Dendritic cell treated with granulocyte-macrophage colony-stimulating factor and Interleukin-4, amounts not matched to agents 40 ng/mL and 50 ng/mL, for 4 days (primary cell): ENCODE results near the gene OR11L1.

ENCODE experiments used
- H3K27ac Mint-ChIP-seq: one replicate; pipeline ENCODE4 v1.8.0; 2022; ENCODE audit warnings: mild to moderate bottlenecking, mixed read lengths
- H3K27me3 Mint-ChIP-seq: one replicate; pipeline ENCODE4 v1.8.0; 2022; ENCODE audit warnings: mild to moderate bottlenecking, mixed read lengths
- H3K36me3 Mint-ChIP-seq: one replicate; pipeline ENCODE4 v1.8.0; 2022; ENCODE audit warnings: low read depth, mixed read lengths
- H3K4me1 Mint-ChIP-seq: one replicate; pipeline ENCODE4 v1.8.0; 2022; ENCODE audit warnings: low read depth, mixed read lengths
- H3K4me3 Mint-ChIP-seq: one replicate; pipeline ENCODE4 v1.8.0; 2022; ENCODE audit warnings: mild to moderate bottlenecking, moderate library complexity, mixed read lengths
- H3K9me3 Mint-ChIP-seq: one replicate; pipeline ENCODE4 v1.8.0; 2022; ENCODE audit warnings: mixed read lengths
- intact Hi-C: fragments of 100-400 bp; cut with micrococcal nuclease; formaldehyde crosslinking; loops from one replicate; pipeline ENCODE4 v1.15.0; 2022

Gene OR11L1

GRCh38 chr1:247845011-247845692 lies 3.5 kb upstream of the OR11L1 start:
- Mint-ChIP-seq H3K4me3 (no peak overlapping the region), H3K27me3 (no peaks in the 10 kb centered on the region), H3K4me1 (peaks cover 5% of the 10 kb centered on the region), H3K9me3 (no peaks in the 10 kb centered on the region), H3K36me3 (no peaks in the 10 kb centered on the region), H3K27ac (no peak overlapping the region)
- intact Hi-C loops, result no loop called here

GRCh38 chr1:247843411-247843810 lies 1.7 kb upstream of the OR11L1 start:
- H3K36me3 Mint-ChIP-seq, result no peaks in the 10 kb centered on the region
- no peaks in the 10 kb centered on the region for H3K9me3 Mint-ChIP-seq
- no peak overlapping the region for H3K27ac Mint-ChIP-seq
- H3K4me3 Mint-ChIP-seq, result no peak overlapping the region
- no peaks in the 10 kb centered on the region for H3K27me3 Mint-ChIP-seq
- intact Hi-C loops, result no loop called here
- peaks cover 5% of the 10 kb centered on the region for H3K4me1 Mint-ChIP-seq

GRCh38 chr1:247840818-247841217 lies 878 bp downstream of the OR11L1 start:
- no peak overlapping the region for H3K4me3 Mint-ChIP-seq
- no peaks in the 10 kb centered on the region for H3K36me3 Mint-ChIP-seq
- intact Hi-C loops, result no loop called here
- peaks cover 5% of the 10 kb centered on the region for H3K4me1 Mint-ChIP-seq
- no peaks in the 10 kb centered on the region for H3K9me3 Mint-ChIP-seq
- no peak overlapping the region for H3K27ac Mint-ChIP-seq
- no peaks in the 10 kb centered on the region for H3K27me3 Mint-ChIP-seq

- H3K9me3 Mint-ChIP-seq, result no peaks in the 10 kb centered on the region
- intact Hi-C loops, result no loop called here
- no peaks in the 10 kb centered on the region for H3K36me3 Mint-ChIP-seq
- no peak overlapping the region for H3K27ac Mint-ChIP-seq
- no peaks in the 10 kb centered on the region for H3K27me3 Mint-ChIP-seq
- no peak overlapping the region for H3K4me3 Mint-ChIP-seq
- H3K4me1 Mint-ChIP-seq, result no peaks in the 10 kb centered on the region
These were observed 8.1 kb downstream of the OR11L1 start for GRCh38 chr1:247833601-247834000.

- Mint-ChIP-seq H3K4me3 (no peak overlapping the region), H3K36me3 (no peaks in the 10 kb centered on the region), H3K4me1 (no peaks in the 10 kb centered on the region), H3K9me3 (peaks cover 12% of the 10 kb centered on the region), H3K27ac (no peak overlapping the region), H3K27me3 (no peaks in the 10 kb centered on the region)
- intact Hi-C loops, result no loop called here
These were observed 12.0 kb downstream of the OR11L1 start for GRCh38 chr1:247829656-247830055.

GRCh38 chr1:247825362-247825761 lies 16.3 kb downstream of the OR11L1 start:
- Mint-ChIP-seq H3K9me3 (peaks cover 12% of the 10 kb centered on the region), H3K27me3 (no peaks in the 10 kb centered on the region), H3K27ac (no peak overlapping the region), H3K36me3 (no peaks in the 10 kb centered on the region), H3K4me3 (no peak overlapping the region), H3K4me1 (no peaks in the 10 kb centered on the region)
- intact Hi-C loops, result no loop called here

- peaks cover 12% of the 10 kb centered on the region for H3K9me3 Mint-ChIP-seq
- H3K4me3 Mint-ChIP-seq, result no peak within 1 kb of the TSS
- H3K4me1 Mint-ChIP-seq, result no peaks in the 10 kb centered on the region
- H3K27ac Mint-ChIP-seq, result no peak within 1 kb of the TSS
- no peaks in the 10 kb centered on the region for H3K36me3 Mint-ChIP-seq
- intact Hi-C loops, result no loop called here
- H3K27me3 Mint-ChIP-seq, result no peaks in the 10 kb centered on the region
These were observed 17.7 kb downstream of the OR11L1 start, which contains the start of gene OR14A16 for GRCh38 chr1:247824023-247824422. TSS of gene OR14A16 (minus strand) at chr1:247824119. CDS start at chr1:247815729, 8,390 bp downstream.

- no peaks in the 10 kb centered on the region for H3K36me3 Mint-ChIP-seq
- H3K9me3 Mint-ChIP-seq, result peaks cover 12% of the 10 kb centered on the region
- no peak overlapping the region for H3K4me3 Mint-ChIP-seq
- H3K27me3 Mint-ChIP-seq, result no peaks in the 10 kb centered on the region
- no peaks in the 10 kb centered on the region for H3K4me1 Mint-ChIP-seq
- intact Hi-C loops, result no loop called here
- H3K27ac Mint-ChIP-seq, result no peak overlapping the region
These were observed 19.6 kb downstream of the OR11L1 start for GRCh38 chr1:247822060-247822459.

- no peak overlapping the region for H3K4me3 Mint-ChIP-seq
- H3K27ac Mint-ChIP-seq, result no peak overlapping the region
- intact Hi-C loops, result no loop called here
- no peaks in the 10 kb centered on the region for H3K4me1 Mint-ChIP-seq
- H3K27me3 Mint-ChIP-seq, result no peaks in the 10 kb centered on the region
- H3K36me3 Mint-ChIP-seq, result no peaks in the 10 kb centered on the region
- H3K9me3 Mint-ChIP-seq, result no peaks in the 10 kb centered on the region
These were observed 29.1 kb downstream of the OR11L1 start for GRCh38 chr1:247812637-247813036.

- no peaks in the 10 kb centered on the region for H3K4me1 Mint-ChIP-seq
- H3K27me3 Mint-ChIP-seq, result no peaks in the 10 kb centered on the region
- H3K4me3 Mint-ChIP-seq, result no peak overlapping the region
- H3K9me3 Mint-ChIP-seq, result peaks cover 7% of the 10 kb centered on the region
- intact Hi-C loops, result no loop called here
- no peaks in the 10 kb centered on the region for H3K36me3 Mint-ChIP-seq
- no peak overlapping the region for H3K27ac Mint-ChIP-seq
These were observed 44.2 kb downstream of the OR11L1 start for GRCh38 chr1:247797518-247797917.
